HCT116 (cell line): ENCODE data around the gene CACNA2D3.
A peak's percentile ranks its signal among the peaks of the same experiment; 100 is the strongest.

Experiments
- CEBPB ChIP-seq: IDR thresholded peaks from 2 replicates; pipeline ENCODE4 v1.6.1; 2012; ENCODE audit warnings: low read depth
- EZH2 ChIP-seq: fragments of 200-600 bp; sonication (generic); IDR thresholded peaks from 2 replicates; pipeline ENCODE4 v1.6.1; 2017; ENCODE audit warnings: antibody characterized with exemption, mixed run types
- FOSL1 ChIP-seq: IDR thresholded peaks from 2 replicates; pipeline ENCODE4 v1.6.1; 2012; ENCODE audit warnings: low read depth
- POLR2A ChIP-seq: IDR thresholded peaks from 2 replicates; pipeline ENCODE4 v1.7.0; 2011; ENCODE audit warnings: borderline replicate concordance; ENCODE audit not compliant: insufficient read depth, insufficient read length; ENCODE audit errors: extremely low read depth
- POLR2AphosphoS5 ChIP-seq: IDR thresholded peaks from 2 replicates; pipeline ENCODE4 v1.6.1; 2011; ENCODE audit warnings: mild to moderate bottlenecking, low read depth, low read length, moderate library complexity
- TCF7L2 ChIP-seq: IDR thresholded peaks from 2 replicates; pipeline ENCODE4 v1.7.0; 2011; ENCODE audit warnings: borderline replicate concordance, inconsistent platforms; ENCODE audit not compliant: insufficient read depth, insufficient read length; ENCODE audit errors: extremely low read depth
- TF ChIP-seq, protein P1 (sequence below), 3 experiments: fragments of 200-600 bp in 1 of 3; sonication (generic) in 1 of 3; IDR thresholded peaks in 2 of 3; conservative IDR thresholded peaks in 1 of 3; 2 replicates each; pipeline ENCODE4 v1.5.1; 2012 to 2017; ENCODE audit warnings: low read depth in 2 of 3, low read length in 2 of 3, antibody characterized with exemption in 1 of 3, borderline replicate concordance in 1 of 3, control low read depth in 1 of 3, mild to moderate bottlenecking in 1 of 3, mixed read lengths in 1 of 3, mixed run types in 1 of 3, moderate library complexity in 1 of 3; ENCODE audit not compliant: insufficient read depth in 1 of 3
- TF ChIP-seq, protein P2 (sequence below): IDR thresholded peaks from 2 replicates; pipeline ENCODE4 v1.6.1; 2012; ENCODE audit warnings: low read depth

DNA sequence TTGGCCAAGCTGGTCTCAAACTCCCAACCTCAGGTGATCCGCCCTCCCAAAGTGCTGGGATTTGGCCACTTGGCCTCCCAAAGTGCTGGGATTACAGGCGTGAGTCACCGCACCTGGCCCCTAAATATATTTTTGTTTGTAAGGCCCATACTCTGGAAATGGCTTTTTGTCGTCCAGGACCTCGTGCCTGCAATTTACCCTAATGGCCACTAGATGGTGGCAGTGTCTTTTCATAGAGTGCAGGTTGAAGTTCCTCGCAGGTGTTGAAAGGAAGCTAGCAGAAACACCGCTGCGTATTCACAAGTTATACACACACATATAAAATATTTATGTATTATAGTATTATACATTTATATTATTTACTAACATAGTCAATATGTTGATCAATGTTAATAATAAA, 708.3 kb downstream of the CACNA2D3 start:
- TF ChIP-seq, protein P1, sequence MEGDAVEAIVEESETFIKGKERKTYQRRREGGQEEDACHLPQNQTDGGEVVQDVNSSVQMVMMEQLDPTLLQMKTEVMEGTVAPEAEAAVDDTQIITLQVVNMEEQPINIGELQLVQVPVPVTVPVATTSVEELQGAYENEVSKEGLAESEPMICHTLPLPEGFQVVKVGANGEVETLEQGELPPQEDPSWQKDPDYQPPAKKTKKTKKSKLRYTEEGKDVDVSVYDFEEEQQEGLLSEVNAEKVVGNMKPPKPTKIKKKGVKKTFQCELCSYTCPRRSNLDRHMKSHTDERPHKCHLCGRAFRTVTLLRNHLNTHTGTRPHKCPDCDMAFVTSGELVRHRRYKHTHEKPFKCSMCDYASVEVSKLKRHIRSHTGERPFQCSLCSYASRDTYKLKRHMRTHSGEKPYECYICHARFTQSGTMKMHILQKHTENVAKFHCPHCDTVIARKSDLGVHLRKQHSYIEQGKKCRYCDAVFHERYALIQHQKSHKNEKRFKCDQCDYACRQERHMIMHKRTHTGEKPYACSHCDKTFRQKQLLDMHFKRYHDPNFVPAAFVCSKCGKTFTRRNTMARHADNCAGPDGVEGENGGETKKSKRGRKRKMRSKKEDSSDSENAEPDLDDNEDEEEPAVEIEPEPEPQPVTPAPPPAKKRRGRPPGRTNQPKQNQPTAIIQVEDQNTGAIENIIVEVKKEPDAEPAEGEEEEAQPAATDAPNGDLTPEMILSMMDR (IDR thresholded peaks at IDR 0.05 in 2 of 3, conservative IDR thresholded peaks at IDR 0.05 in 1 of 3; ENCODE audit: borderline replicate concordance in 1 of 3, insufficient read depth in 1 of 3, low read depth in 2 of 3, low read length in 2 of 3) = peak; percentile 27 to 71 (median 68); a peak in 5 of 6 replicates
- no peak for TF ChIP-seq EZH2
- TF ChIP-seq CEBPB = no peak
- no peak for TF ChIP-seq POLR2AphosphoS5
- no peak for TF ChIP-seq POLR2A
- TF ChIP-seq FOSL1 = no peak
- TF ChIP-seq, protein P2, sequence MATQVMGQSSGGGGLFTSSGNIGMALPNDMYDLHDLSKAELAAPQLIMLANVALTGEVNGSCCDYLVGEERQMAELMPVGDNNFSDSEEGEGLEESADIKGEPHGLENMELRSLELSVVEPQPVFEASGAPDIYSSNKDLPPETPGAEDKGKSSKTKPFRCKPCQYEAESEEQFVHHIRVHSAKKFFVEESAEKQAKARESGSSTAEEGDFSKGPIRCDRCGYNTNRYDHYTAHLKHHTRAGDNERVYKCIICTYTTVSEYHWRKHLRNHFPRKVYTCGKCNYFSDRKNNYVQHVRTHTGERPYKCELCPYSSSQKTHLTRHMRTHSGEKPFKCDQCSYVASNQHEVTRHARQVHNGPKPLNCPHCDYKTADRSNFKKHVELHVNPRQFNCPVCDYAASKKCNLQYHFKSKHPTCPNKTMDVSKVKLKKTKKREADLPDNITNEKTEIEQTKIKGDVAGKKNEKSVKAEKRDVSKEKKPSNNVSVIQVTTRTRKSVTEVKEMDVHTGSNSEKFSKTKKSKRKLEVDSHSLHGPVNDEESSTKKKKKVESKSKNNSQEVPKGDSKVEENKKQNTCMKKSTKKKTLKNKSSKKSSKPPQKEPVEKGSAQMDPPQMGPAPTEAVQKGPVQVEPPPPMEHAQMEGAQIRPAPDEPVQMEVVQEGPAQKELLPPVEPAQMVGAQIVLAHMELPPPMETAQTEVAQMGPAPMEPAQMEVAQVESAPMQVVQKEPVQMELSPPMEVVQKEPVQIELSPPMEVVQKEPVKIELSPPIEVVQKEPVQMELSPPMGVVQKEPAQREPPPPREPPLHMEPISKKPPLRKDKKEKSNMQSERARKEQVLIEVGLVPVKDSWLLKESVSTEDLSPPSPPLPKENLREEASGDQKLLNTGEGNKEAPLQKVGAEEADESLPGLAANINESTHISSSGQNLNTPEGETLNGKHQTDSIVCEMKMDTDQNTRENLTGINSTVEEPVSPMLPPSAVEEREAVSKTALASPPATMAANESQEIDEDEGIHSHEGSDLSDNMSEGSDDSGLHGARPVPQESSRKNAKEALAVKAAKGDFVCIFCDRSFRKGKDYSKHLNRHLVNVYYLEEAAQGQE = no peak
- no peak for TF ChIP-seq TCF7L2
